Glomerular visceral epithelial cell (primary cell): ENCODE data around the gene TNIP2.
"Not testable (repeated sequence)": the region's sequence is repeated elsewhere in the genome, so short reads cannot be mapped to it uniquely, and the experiment has no call there.

ENCODE experiments used
- DNase-seq: peaks from one replicate; pipeline ENCODE4 v3.0.0-alpha.2; 2016; ENCODE audit errors: extremely low spot score

Gene TNIP2

GRCh38 chr4:2794486-2795299 is 38.6 kb upstream of the TNIP2 start:
- DNase-seq, result peak; percentile 81

DNA sequence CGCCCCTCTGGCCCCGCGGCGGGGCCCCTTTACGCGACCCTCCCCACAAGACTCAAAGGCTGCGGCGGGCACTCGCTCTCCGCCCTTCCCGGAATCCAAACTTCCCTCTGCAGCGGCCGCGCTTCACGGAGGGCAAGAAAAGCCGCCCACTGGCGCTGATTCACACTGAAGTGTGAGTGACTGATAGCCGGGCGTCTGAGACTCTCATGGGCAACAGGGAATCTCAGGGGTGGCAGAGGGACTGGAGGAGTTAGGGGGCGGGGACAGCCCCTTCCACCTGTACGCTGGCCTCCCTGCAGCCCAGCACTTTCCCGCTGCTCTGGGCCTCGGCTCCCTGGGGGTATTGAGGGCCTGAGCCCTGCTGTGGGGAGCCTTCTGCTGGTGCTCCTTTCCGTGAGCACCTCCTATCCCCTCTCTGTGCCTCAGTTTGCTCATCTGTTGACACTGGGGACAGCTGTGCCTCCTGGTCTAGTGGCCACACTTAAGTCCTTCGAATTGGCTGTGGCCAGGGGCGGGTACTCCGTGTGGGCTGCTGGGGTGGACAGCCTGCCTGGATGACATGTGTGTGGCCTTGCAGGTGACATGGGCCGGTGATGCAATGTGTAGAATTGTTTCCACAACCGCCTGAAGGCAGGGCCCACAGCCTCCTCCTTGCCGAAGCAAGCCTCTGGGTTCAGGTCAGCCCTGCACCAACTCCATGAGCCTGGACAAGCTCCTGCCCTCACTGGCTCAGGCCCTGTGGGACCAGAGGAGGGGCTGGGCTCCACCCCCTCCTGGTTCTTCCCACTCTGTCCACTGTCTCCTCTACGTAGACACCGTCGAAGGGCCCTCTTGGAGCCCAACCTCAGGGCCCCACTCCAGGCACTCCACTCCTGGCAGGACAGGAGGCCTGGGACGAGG is 37.7 kb upstream of the TNIP2 start:
- peak; percentile 74 for DNase-seq

GRCh38 chr4:2792711-2793585 is 36.8 kb upstream of the TNIP2 start, which contains the start of gene SH3BP2:
Gene SH3BP2, plus strand, starts transcription at chr4:2793085. Its CDS starts 27,533 bp downstream, at chr4:2820618.
- peak; percentile 84 for DNase-seq

DNA sequence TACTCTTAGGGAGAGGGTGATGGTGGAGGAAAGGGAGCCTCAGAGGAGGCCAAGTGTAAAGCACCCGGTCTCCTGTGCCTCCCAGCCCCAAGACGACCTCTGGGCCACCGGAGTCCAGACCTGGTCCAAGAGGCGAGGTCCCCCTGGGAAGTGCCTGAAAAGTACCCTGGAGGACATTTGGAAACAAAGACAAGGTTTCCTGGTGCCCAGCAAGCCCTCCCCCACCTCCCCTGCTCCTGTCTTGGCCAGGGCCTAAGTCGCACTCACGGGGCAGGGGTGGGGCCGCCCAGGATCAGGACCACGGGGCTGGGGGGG is 36.2 kb upstream of the TNIP2 start:
- no peak for DNase-seq

DNA sequence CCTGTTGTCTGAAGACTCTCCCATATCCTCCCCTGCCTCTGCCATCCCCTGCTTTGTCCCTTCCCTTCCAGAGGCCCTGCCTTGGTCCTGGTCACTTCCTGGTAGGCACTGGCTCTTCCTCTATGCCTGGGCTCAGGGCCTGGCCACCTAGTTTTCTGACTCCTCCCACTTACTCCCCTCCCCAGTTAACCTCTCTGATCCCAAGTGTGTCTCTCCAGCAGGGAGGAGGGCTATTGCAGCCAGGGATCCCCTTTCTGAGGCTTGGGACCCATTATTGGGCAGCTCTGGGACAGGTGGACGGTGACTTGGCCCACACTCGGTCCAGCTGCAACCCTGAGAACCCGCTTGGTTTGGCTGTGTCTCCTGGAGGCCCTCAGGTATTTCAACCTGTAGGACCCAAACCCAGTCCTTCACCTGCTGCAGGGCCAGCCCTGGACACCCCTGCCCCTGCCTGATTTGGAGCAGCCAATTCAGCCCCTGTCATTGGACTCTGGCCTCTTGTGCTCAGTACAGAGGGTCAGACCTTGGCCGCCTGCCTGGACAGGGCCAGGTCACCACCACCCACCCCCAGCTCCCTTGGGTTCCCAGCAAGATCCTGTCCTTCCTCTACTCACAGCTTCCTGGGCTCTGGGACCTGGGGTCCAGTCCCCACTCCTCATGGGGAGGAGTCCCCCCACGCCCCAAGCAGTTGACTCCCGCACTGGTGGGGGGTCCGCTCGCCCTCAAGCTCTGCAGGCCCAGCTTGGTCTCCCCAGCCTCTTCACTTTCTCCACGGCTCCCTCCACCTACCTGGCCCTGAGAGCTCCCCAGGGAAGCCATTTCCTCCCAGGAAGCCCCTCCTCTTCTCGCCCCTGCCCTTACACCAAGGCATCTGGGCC is 35.6 kb upstream of the TNIP2 start:
- DNase-seq, result no peak

DNA sequence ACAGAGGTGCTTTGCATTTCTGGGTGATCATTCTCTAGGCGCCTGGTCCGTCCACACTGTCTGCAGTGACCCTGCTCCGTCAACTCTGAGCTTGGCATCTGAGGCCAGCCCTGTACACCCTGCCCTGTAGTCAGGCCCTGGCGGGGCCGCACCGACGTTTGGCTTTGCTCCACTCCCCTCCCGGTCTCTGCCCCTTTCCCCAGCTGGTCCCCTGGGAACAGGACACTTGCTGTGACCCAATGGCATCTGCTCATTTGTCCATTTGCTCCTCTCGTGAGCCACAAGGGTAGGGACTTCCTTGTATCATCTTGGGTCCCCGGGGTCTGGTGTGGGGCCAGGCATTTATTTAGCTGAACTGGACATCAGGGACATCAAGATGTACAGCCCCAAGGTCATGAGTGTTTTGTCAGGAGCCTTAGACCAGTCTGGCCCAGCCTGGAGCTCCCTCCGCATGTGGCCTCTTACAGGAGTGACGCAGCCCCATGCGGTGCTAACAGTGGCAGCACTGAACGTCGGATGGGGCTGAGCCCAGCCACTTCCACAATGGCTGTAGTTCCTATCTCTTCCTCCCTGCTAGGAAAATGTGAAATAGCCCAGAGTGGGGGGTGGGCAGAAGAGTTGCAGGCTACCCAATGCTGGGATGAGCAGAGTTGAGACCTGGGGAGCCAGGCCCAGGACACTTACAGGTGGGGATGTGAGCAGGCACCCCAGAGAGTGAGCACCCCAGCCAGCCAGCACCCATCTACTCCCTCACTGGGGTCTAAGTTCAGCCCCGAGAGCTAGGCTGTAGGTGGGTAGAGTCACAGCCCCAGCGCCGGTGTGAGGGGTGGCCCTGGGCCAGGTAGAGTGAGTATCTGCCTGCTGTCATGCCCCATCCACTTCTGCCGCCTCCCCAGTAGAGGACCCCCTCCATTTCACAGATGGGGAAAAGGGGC is 34.7 kb upstream of the TNIP2 start:
- no peak for DNase-seq

- no peak for DNase-seq
Measured at GRCh38 chr4:2789793-2790582, 33.9 kb upstream of the TNIP2 start.

- DNase-seq, result no peak
Measured at GRCh38 chr4:2789351-2789750, 33.2 kb upstream of the TNIP2 start.

DNA sequence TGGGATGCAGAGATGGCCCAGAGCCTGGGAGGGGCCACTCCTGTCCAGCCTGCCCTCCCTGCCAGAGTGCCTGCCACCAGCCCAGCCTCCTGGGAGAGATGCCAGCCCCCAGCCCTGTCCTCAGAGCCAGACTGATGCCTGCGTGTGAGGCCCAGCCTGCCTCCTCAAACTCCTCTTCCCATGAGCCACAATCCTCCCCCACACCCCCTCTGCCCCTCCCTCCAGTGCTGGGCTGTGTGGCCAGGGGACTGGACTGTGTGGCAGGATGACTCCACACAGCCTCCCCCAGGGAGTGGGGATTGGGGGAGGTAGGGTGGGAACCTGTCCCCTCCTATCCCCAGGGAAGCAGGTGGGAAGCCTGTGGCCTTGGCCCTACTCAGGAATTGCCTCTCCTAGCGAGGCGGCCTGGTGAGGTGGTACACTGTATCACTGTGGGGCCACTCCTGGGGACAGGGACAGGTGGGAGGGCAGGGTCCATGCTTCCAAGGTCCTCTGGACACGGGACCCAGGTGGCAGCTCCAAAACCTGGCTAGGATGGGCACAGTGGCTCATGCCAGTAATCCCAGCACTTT is 32.5 kb upstream of the TNIP2 start:
- DNase-seq, result no peak

DNA sequence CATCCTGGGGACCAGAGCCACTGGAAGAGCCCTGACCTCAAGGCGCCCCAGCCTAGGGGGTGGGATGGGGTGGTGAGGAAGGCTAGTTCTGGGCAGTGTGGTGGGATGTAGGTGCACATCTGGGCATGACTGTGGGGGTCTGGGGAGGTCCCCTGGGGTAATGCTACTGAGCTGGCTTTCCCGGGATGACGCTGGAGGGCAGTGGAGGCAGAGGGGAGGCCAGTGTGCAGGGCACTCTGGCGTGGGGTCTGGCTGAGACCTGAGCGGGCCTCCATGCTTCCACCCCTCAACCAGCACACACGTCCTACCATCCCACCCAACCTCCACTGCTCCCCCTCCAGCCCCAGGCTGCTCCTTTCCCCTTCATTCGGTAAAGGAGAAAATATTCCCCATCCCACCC is 32.0 kb upstream of the TNIP2 start:
- no peak for DNase-seq

GRCh38 chr4:2787230-2788100 is 31.3 kb upstream of the TNIP2 start:
- DNase-seq, result no peak

DNA sequence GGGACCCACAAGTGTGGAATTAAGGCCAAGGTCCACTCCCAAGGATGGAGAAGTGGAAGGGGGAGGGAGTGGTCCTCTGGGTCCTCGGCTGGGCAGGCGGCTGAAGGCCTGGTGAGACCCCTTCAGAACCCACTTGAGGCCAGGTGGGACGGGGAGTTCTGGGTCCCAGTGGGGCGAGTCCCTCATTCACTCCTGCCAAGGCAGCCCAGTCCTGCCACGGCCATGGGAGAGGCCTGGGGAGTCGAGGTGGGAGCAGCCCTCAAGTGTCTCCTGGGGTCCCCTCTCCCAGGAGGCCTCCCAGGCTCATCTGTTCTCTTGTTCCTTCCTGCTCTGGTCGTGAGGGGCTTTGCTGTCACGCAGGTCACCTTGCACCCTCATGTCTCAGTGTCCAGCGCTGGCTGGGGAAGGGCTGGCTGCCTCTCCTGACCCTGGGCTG is 30.7 kb upstream of the TNIP2 start:
- DNase-seq, result no peak

DNA sequence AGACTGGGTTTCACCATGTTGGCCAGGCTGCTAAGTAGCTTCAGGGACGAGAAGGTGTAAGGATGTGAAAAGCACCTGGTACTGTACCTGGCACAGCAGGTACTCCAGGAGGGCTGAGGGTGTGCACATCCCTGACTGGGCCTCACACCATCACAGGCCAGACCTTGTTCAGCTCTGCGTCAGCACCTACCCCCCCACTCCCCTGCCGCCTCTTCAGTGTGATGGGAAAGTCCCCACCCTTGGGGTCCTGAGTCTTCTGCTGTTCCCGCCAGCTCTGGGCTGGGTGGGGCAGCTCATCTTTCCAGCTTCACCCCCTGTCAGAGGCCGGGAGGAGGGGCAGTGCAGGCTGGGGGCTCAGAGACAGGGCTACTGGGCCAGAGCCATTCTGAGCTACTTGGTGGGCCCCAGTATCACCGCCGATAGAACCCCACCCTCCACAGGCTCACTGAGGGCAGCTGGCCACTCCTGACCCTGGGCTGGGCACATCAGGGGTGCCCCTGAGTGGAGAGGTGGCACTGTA is 30.1 kb upstream of the TNIP2 start:
- DNase-seq, result no peak

DNA sequence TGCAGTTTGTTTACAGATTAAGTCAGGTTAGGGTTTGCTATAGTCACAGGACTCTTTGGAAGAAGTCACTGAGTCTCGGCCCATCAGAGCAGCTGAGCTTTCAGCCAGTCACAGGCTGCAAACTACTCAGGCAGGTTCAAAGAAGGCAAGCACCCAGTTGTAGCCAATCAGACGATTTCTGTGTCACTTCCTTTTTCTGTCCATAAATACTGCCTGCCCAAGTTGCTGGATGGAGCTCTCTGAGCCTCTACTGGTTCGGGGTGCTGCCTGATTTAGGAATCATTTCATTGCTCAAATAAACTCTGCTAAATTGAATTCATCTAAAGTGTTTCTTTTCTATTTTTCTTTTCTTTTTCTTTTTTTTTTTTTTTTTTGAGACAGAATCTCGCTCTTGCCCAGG is 29.5 kb upstream of the TNIP2 start:
- DNase-seq, result no peak

DNA sequence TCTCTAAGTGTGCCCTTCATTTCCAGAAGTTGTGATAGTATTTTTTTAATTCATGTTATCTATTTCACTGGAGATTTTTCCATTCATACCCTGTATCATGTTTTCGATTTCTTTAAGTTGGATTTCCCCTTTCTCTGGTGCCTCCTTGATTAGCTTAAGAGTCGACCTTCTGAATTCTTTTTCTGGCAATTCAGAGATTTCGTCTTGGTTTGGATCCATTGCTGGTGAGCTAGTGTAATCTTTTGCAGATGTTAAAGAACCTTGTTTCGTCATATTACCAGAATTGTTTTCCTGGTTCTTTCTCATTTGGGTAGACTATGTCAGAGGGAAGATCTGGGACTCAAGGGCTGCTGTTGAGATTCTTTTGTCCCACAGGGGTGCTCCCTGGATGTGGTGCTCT is 27.7 kb upstream of the TNIP2 start:
- DNase-seq, result no peak

DNA sequence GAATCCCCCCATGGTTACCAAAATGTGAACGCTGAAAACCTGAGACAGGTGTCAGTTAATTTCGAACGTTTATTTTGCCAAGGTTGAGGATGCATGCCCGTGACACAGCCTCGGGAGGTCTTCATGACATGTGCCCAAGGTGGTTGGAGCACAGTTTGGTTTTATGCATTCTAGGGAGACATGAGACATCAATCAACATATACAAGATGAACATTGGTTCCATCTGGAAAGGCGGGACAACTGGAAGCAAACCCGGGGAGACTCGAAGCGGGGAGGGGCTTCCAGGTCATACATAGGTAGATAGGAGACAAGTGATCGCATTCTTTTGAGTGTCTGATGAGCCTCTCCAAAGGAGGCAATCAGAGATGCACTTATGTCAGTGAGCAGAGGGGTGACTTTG is 25.8 kb upstream of the TNIP2 start:
- DNase-seq, result no peak

DNA sequence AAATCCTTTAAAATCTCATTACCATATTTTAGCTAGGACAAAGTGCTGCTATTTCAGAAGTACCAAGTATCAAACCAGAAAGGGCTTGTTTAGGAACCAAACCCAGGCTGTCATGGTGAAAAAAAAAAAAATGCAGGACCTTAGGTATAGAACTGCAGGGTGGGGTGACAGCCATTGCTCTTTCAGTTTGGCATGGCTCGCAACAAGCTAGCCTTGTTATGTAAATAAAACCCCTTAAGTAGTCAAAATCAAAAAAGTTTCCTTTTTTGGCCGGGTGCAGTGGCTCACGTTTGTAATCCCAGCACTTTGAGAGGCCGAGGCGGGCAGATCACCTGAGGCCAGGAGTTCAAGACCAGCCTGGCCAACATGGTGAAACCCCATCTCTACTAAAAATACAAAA is 24.5 kb upstream of the TNIP2 start:
- DNase-seq, result not testable (repeated sequence)
